Choroid plexus epithelial cell (primary cell): ENCODE results near the gene STX1A.

Experiments
- DNase-seq: peaks from one replicate; pipeline ENCODE4 v3.0.0-alpha.2; 2010; ENCODE audit warnings: low read depth
- H3K4me3 ChIP-seq: 2 replicates; pipeline ENCODE4 v1.5.1; 2011; ENCODE audit warnings: low read depth, mild to moderate bottlenecking, control low read depth, low read length, moderate library complexity
- CTCF ChIP-seq: conservative IDR thresholded peaks from 2 replicates; pipeline ENCODE4 v1.5.1; 2011; ENCODE audit warnings: low read depth, mild to moderate bottlenecking, control low read depth, inconsistent platforms, low read length, moderate library complexity

The STX1A gene

DNA sequence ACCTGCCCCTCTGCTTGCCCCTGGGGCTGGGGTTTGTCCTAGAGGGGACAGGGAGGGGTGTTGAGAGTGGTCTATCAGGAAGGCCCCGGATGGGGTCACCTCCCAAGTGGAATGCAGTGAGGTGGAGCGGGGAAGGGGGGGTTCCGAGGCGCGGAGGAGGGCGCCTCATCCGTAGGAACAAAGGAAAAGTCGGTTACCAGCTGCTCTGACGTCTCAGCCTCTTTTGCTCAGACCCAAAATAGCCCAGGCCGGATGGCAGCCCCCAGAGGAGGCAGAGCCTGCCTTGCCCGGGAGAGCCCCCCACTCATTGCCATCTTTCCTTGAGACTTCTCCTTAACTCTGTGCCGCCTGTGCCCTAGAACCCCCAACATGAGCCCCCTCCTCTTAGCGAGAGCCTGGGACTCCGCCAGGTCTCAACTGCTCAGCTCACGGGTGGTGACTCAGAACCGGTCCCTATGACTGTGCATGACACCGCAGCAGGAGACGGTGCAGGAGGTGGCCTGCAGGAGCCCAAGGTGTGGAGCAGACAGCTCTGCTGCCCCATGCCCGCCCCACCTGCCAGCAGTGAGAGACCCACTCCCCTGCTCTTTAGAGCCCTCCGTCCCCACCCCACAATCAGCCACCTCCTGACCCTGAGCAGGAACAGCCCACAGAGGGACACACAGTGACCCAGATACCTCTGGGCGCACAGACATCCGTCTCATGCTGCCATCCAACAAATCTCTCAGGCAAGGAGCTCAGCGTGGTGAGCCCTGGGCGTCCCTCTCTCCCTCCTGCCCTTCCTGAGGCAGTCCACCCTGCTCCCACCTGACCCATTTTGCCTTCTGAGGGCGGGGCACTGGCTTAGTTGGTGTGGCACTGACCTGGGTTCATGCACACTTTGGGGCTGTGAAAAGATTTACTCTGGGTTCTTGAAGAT, 13.1 kb downstream of the STX1A start:
- no peak for TF ChIP-seq CTCF
- DNase-seq = peak; percentile 43

GRCh38 chr7:73705551-73705920, 13.9 kb downstream of the STX1A start:
- DNase-seq = no peak
- no peak overlapping the region for H3K4me3 ChIP-seq
- no peak for TF ChIP-seq CTCF

More for the DNA sequence above, 13.1 kb downstream of the STX1A start:
- H3K4me3 ChIP-seq = no peak overlapping the region

- H3K4me3 ChIP-seq = no peak overlapping the region
- TF ChIP-seq CTCF = no peak
- DNase-seq = peak; percentile 86
Observed at GRCh38 chr7:73704640-73705550, 14.6 kb downstream of the STX1A start.

DNA sequence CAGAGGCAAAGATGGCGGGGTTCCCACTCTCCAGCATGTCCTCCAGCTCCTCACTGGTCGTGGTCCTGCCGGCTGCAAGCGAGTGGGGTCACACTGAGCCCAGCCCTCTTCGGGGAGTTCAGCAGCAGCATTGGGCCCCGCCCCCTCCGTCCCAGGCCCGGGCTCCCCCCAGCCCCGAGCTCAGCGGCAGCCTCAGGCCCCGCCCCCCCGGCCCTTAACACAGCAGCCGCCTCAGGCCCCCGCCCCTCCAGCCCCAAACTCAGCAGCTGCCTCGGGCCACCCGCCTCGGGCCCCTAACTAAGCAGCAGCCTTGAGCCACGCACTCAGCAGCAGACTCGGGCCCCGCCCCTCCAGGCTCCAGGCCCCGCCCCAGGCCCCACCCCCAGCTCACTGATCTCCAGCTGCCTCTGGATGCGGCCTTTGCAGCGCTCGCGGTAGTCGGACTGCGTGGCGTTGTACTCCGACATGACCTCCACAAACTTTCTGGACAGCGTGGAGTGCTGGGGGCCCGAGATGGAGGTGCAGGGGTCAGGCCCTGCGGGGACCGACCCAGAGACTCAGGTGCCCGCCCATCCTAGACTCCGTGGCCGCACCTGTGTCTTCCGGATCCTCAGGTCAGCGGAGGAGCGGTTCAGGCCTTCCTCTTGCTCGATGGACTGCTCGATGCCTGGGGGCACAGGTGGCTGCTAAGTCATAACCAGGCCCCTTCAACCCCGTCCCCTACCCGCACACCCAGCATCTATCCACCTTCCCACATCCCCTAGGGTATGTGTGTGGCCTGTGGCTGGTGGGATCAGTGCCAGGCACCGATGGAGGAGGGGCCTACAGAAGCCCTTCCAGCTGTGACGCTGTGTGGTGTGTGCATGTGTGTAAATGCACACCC, 15.5 kb downstream of the STX1A start:
- DNase-seq = peak; percentile 81
- peak overlapping the region; percentile 11 for H3K4me3 ChIP-seq
- no peak for TF ChIP-seq CTCF

DNA sequence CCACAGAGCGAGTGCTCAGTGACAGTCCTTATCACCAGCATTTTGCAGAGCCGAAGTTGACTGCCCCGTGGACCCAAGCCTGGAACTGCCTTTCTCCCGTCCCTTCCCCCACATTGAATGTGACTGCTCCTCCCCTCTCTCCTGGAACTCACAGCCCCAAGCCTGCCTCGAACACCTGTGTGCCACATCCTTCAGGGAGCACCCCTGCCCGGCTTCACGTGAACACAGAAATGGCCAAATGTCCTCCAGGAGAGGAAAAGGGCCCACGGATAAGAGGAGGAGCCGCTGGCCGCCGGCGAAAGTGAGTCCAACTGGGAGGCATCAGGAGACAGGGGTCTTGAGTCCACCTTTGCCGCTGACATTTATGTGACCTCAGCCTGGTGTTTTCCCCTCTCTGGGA, 16.2 kb downstream of the STX1A start:
- no peak overlapping the region for H3K4me3 ChIP-seq
- TF ChIP-seq CTCF = no peak
- DNase-seq = no peak

- no peak overlapping the region for H3K4me3 ChIP-seq
- DNase-seq = no peak
- TF ChIP-seq CTCF = no peak
Observed at GRCh38 chr7:73702665-73703064, 16.8 kb downstream of the STX1A start.
